GM12892 (cell line): ENCODE measurements around the gene GNG2.

ENCODE experiments used
- POLR2A ChIP-seq: IDR thresholded peaks from 2 replicates; pipeline ENCODE4 v1.6.1; 2011; ENCODE audit warnings: low read depth, low read length, control low read depth
- POLR2AphosphoS5 ChIP-seq: IDR thresholded peaks from 2 replicates; pipeline ENCODE4 v1.6.1; 2011; ENCODE audit warnings: low read depth, low read length, control low read depth
- TAF1 ChIP-seq: IDR thresholded peaks from 2 replicates; pipeline ENCODE4 v1.6.1; 2011; ENCODE audit warnings: low read depth, mild to moderate bottlenecking, control low read depth, low read length, borderline replicate concordance

DNA sequence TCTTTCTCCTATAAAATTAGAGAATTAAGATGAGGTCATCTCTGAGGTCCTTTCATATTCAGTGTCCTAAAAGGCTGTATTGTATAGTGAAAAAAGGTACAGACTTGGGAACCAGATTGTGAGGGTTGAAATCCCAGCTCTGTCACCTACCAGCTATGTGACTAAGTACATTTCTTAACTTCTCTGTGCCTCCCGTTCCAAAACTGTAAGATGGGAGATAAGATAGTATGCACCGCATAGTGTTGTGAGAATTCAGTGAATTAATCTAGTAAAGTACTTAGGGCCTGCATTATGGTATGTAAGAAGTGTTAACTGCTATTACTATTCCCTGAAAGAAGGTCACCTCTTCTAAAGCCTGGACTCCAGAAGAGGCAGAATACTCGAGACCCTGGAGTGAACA lies 60.6 kb downstream of the GNG2 start:
- TF ChIP-seq POLR2A, result no peak
- TF ChIP-seq TAF1, result no peak
- no peak for TF ChIP-seq POLR2AphosphoS5
